ENCODE results near the gene FAM107B.
A peak's percentile ranks its signal among the peaks of the same experiment; 100 is the strongest.

The FAM107B gene

DNA sequence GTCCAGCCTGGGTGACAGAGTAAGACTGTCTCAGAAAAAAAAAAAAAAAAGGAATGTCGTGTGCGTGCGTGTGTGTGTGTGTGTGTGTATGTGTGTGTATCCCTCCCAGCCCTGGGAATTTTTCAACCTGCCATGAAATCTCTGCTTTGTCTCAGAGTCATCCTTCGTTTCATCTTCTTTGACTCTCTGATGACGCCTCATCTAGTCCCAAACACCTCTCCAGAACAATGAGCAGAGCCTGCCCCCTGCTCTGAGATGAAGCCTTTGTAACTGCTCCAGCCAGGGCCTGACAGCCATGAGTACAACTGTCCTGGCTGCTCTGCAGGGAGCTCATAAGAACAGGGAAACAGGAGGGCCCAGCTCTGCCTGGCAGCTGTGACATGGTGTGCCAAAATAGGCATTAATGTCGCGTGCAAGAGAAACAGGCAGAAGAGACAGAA is 149.5 kb downstream of the FAM107B start:
- no peak for DNase-seq (ENCODE audit: low read depth in 3 of 3)

DNA sequence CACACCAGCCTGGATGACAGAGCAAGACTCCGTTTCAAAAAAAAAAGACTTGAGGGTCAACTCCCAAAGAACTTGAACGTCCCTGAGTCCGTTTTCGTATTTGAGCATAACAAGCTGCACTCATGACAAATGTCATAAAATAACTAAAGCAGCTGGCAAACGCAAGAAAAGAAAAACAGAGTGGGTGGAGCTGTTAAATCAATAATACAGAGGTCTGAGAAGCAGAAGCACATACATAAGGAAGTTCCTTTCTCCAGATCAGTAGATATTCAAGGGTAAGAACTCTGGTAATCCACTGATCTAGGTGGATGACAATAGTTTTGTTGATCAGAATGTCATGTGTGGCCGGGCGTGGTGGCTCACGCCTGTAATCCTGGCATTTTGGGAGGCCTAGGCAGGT is 150.1 kb downstream of the FAM107B start:
- no peak for DNase-seq (ENCODE audit: low read depth in 3 of 3)

DNA sequence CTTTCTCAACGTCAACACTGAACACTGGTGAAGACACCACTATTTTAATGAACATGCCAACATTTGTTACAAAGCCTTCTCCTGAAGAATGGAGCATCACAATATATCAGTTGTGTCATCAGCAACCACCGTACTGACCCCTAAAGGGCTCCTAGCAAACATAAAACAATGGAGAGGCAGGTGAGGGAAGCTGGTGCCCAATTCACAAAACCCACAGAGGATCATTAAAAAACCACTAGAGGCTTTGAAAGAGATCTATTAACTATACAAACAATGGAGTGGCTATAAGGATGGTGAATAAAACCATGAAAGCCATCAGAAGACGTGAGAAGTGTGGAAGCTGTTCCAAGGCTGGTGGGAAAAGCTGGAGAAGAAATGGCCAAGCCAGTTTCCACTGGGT is 150.8 kb downstream of the FAM107B start:
- DNase-seq (ENCODE audit: low read depth in 3 of 3), result no peak

DNA sequence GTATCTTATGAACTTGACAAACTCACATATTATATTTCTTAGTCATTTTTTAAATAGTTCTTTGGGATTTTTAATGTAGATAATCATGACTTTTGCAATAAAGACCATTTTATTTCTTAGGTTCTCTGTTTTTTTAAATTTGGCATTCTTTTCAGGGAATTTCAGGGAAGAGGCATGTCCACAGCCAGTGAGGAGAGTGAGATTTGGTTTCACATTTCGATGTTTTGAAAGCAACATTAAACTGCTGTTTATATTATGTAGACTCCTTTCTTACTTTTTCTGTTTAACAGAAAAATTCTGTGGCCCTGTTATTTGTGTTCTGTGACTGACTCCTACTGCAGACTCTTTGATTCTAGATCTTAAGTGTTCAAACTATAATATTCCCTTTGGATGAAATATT is 153.7 kb downstream of the FAM107B start:
- DNase-seq (ENCODE audit: low read depth in 3 of 3), result no peak

DNA sequence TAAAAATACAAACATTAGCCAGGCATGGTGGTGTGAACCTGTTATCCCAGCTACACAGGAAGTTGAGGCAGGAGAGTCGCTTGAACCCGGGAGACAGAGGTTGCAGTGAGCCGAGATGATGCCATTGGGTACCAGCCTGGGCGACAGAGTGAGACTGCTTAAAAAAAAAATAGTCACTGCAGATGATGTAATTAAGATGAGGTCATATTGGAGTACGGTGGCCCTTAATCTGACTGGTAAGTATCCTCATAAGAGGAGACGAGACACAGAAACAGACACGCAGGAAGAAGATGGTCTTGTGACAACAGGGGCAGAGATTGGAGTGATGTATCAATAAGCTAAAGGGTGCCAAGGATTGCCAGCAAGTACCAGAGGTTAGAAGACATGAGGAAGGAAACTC is 156.0 kb downstream of the FAM107B start:
- DNase-seq (ENCODE audit: low read depth in 3 of 3), result no peak

DNA sequence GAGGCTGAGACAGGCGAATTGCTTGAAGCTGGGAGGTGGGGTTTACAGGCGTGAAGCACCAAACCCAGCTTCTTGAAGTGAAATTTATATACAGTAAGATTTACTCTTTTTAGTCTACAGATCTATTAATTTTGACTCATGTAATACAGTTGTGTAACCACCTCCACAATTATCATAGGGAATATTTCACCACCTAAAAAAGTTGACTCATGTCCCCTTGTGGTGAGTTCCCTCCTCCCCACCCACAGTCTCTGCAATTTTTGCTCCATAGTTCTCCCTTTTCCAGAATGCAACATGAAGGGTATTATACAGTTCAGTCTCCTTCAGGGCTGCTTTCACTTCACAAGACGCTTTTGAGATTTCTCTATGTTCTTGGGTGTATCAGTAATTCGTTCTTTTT is 156.8 kb downstream of the FAM107B start:
- DNase-seq (ENCODE audit: low read depth in 3 of 3), result no peak

DNA sequence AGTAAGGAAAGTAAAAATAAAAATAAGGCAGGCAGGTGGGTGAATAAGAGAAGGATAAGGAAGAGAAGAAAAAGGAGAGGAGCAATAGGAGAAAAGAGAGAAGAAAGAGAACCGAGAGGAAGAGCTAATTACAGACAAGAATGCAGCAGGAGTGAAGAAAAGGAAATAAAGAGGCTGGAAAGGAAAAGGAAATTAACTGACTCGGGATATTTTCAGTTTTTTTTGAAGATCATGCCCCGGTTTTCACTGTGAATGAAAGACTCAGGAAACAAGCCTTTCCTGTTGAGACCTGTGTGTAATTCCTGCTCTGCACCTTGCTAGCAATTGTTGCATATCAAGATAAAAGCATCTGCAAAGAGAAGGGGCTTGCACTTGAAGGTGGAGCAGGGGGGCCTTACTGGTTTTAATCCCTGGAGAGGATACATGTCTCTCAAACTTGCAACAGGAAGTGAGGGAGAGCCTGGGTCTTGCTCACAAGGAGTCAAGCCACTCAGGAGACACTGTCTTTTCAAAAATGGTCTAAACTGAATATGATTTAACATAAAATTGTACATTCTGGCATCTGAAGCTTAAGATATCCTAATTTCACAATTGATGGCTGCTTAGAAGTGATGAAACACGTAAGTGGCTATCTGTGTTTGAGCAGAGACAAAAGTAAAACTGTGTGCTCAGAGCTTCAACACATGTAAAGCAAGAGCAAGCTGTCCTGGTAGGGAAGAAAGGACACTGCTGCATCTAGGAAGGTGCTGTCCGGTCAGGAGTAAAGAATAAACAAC is 157.6 kb downstream of the FAM107B start:
- DNase-seq (ENCODE audit: low read depth in 3 of 3), result no peak

DNA sequence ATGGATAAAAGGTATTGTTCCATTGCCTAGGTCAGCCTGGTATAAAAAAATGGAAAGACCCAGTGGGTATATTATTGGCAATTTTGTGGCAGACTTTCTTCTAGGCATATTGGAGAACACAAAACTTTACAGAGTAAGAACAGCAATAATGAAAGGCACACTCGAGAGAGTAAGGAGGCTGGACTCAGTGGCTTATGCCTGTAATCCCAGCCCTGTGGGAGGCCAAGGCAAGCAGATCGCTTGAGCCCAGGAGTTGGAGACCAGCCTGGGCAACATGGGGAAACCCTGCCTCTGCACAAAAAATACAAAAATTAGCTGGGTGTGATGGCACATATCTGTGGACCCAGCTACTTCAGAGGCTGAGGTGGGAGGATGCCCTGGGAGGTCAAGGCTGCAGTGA is 158.2 kb downstream of the FAM107B start:
- no peak for DNase-seq (ENCODE audit: low read depth in 3 of 3)

DNA sequence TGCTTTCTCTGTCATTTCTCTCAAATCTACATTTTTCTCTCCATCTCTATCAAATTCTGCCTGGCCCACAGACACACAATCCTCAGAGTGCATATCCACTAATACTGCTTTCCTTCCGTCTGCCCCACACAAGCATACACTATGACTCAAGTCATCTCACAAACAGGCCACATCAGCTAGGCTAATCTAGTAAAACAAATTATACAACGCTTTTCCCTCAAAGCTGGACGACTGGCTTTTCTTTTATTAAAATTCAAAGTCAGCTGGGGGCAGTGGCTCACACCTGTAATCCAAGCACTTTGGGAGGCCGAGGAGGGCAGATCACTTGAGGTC is 161.1 kb downstream of the FAM107B start:
- DNase-seq (ENCODE audit: low read depth in 3 of 3), result no peak

DNA sequence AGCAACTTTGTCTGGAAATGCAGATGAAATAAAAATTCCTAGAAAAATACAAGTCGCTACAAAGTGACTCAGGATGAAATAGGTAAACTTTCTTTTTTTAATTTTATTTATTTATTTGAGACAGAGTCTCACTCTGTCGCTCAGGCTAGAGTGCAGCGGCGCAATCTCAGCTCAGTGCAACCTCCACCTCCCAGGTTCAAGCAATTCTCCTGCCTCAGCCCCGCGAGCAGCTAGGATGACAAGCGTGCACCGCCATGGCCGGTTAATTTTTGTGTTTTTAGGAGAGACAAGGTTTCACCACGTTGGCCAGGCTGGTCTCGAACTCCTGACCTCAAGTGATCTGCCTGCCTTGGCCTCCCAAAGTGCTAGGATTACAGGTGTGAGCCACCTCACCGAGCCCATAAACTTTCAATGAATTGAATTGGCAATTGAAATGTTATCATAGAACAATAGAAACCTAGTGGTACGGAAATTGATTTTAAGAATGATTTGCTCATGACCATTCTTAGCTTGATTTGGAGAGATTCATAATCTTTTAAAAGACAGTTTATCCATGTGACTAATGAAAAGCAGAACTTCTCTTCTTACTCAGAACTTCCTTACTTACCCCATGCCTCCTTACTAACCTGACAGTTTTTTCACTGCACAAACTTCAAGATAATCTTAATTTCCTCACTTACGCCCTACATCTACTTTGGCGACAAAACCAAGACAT is 161.7 kb downstream of the FAM107B start:
- no peak for DNase-seq (ENCODE audit: low read depth in 3 of 3)

DNA sequence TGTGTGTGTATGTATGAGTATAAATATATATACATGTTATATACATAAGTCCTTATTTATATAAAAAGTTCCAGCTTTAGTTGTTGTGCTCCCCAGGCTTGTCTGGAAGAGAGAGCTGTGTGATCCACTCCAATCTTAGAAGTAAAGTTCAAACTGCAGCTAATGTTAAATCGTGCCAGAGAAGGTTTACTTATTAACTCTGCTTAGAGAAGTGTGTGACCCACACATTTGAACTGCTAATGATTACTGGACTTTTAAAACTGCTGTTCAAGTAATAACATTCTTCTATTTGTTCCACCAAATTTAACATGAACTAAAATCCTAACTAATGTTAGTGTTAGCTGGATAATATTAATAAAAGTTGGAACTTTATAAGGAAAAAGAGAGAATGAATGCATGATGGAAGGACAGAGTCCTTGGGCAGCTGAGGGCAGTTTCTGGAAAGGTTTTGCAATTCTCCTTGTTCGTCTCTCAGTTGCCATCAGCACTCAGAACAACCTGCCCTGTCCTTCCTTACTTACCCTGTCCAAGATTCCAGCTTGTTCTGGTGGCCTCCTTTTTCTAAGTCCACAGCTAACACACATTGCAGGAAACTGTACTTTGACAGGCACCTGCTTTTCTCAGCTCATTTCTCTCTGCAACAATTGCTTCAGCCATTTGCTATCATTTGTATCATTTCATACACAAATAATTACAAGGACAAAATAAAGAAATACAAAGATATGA is 162.6 kb downstream of the FAM107B start:
- DNase-seq (ENCODE audit: low read depth in 3 of 3), result no peak

DNA sequence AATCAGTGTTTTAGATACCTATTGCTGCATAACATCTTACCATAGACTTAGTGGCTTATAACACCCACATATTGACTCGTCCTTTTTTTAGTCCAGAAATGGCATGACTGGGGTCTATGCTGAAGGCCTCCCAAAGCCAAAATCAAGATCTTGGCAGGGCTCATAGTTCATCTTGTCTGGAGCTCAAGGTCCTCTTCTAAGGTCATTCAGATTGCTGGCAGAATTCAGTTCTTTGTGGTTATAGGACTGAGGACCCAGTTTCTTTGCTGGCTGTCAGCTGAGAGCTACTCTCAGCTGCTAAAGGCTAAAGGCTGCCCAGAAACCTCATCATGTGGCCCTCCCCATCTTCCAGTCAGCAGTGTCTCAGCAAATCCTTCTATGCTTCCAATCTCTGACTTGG is 165.5 kb downstream of the FAM107B start:
- DNase-seq (ENCODE audit: low read depth in 3 of 3), result no peak

DNA sequence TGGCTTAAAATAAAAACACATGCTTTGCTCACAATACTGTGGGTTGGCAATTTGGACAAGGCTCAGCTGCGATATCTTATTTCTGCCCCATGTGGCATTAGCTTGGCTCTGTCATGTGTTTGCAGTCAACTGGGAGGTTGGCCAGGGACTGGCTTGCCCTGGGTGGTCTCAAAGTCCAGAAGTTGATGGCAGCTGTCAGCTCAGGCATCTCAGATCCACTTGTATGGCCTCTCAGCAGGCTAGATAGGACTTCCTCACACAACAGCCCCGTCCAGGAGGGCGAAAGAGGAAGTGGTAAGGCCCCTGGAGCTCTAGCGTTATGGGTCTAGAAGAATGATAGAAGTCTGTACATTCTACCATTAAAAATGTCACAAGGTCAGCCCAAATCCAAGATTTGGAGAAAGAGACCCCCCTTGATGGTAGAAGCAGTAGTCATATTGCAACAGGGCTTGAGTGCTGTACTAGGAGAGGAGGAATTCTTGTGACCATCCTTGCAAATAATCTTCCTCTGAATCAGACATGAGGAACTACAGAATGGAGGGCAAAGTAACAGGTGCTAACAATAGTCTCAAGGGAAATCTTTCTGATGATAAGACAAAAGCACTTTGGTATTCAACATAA is 166.2 kb downstream of the FAM107B start:
- no peak for DNase-seq (ENCODE audit: low read depth in 3 of 3)

DNA sequence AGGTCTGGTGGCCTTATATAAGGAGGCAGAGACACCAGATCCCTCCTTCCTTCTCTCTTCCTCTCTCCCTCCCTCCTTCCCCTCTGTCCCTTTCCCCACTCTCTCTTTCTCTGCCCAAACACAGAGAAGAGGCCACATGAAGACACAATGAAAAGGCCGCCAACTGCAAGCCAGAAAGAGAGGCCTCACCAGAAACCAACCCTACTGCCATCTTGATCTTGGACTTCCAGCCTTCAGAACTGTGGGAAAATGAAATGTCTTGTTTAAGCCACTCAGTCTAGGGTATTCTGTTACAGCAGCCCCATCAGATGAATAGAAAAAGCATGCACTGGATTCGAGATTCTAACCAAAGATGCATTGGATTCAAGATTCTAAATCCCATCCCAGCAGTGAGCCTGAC is 168.1 kb downstream of the FAM107B start:
- DNase-seq (ENCODE audit: low read depth in 3 of 3), result no peak

DNA sequence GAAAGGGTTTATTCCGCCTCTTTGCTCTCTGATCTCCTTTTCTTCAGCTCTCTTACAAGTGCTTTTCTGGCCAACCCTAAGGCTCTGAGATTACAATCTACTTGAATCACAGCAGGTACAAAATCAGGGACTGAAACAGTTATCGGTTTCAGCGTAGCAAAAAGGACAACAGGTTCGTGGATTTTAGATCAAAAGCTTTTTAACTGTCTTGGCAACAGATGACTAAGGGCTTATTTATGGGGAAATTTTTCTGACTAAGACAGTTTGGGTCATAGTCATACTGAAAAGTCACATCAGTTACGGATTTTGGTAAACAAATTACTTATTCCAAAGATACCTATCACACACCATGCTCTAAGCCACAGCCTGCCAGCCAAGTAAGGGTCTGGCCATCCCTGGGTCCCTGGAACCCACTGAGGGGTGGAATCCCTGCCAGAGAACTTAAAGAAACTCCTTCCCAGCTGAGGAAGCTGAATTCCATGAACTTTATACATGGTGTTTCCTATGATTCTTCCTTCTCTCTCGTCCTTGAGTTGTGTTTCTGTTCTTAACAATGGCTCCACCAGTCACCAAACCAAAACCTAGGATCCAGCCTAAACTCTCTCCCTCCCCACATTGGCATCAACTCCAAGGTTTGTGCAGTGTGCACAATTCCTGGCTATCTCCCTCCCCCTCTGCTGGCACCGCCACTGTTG is 169.3 kb downstream of the FAM107B start:
- DNase-seq (ENCODE audit: low read depth in 3 of 3), result no peak

DNA sequence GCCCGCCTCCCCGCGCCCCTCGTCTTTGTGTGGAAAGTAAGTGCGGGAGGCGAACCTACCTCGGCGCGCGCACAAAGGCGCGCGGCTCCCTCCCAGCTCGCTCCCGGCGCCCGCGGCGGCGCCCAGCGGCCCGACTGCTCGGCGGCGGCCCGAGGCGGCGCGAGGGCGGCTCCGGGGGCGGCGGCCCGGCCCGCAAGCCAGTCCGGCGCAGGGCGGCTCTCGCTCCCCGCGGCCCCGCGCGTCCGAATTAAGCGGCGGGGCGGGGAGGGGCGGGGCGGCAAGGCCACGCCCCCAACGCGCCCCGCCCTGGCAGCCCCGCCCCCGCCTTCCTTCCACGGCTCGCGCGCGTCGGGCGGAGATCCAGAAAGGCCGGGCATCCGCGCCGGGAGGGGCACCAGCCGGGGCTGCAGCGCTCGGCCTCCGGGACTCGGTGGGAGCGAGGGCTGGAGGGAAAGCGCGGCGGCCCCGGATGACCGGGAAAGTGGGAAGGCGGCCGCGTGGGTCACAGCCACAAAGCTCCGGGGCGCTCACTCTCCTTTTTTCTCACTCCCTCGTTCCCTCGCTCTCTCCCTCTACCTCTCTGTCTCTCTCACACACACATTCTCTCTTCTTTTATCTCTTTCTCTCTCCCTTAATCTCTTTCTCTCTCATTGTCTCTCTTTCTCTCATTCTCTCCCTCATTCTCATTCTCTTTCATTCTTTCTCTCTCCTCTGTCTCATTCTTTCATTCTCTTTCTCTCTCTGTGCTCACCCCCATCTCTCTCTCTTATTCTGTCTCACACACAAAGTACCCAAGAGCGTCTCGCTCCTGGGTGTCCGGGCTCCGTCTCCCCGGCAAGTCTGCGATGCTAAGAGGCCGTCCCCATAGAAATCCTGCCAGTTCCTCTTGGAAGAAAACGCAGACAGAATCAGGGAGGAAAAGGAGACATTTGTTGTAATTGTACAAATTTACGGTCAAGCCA is 170.2 kb downstream of the FAM107B start:
- DNase-seq (ENCODE audit: low read depth in 3 of 3), result peak in 2 of 3 donors; percentile 58 to 78

DNA sequence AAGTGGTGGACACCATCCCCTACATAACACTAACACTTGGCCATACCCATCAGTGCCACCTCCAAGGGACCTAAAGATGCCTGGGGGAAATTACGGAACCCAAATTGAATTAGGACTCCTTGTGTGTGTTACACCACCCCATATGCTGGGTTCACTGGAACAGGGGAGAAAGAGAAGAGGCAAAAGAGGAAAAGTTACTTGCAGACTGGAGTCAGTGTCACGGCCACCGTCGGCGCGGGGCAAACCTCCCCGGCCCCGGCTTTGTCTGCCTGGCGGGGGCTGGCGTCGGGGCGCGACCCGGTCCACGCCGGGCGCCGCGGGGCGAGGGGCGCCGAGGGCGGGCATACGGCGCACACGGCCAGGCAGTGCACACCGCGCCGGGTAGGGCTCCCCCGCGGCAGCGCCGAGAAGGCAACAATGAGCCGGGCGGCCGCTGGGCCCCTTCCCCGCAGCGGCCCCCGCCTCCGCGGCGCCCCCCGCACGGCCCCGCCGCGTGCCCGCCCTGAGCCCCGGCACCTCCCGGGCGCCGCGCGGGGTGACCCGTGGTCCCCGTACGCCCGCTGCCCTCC is 171.1 kb downstream of the FAM107B start:
- DNase-seq (ENCODE audit: low read depth in 3 of 3), result no peak

DNA sequence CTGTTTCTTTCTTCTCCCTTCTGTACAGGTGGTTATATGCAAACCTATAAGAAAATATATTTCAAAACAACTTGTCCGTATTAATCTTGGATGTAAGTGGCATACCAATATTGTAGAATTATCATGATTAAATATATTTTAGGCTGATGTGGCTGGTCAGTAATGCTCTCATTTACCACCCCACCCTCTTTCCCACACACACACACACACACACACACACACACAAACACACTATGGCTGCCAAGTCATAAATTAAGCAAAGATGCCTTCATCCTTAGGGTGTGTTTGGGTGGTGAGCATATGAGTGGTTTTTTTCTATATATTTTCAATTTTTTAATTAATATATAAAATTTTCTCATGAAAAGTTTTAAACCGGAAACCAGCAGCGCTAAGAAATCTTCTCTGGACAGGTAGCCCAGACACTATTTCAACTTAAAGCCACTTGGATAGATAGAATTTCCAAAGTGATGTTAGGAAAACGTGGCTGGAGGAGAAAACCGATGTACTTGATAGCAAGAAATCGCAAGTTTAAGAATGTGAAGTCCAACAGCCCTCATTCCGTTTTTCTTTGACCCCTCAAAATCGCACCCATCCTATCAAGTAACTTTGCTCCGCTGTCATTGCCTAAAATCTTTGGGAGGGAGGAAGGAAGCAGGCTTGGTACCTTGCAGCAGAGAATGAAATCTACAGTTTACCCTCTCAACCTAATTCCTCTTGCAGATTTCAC is 171.7 kb downstream of the FAM107B start:
- no peak for DNase-seq (ENCODE audit: low read depth in 3 of 3)

DNA sequence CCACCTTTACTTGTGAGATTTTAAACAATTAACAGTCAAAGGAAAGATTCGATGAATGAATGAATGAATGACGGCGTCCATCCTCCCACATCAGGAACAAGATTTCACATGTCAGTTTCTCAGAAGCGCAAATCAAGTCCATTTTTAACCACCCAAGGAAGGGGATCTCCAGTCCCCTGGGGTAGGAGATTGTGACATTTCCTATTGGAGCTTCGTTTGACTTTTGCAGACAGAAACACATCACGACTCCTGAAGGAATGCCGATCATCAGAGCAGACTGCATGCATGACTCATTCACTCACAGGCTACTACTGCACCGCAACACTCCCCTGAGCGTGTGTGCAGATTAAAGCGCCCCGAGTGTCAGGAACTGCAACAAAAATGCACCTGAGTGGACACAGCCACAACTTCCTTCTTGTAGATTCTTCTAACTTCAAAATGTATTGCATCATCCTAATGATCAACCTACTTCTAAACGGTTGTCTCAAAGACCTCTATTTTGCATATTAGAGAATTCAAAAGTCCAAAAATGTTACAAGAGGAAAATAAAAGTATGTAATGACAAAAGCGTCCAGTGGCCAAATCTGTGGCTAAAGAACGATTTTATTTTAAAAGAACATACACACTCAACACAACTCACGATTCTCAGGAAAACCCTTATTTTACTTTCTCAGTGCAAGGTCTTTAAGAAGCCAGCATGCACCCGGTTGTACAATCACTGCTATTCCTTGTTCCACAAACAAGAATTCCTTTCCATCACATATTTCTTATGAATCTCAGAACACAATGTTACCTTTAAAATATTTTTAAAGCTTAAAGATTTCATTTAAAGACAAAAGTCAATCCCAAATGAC is 172.6 kb downstream of the FAM107B start:
- no peak for DNase-seq (ENCODE audit: low read depth in 3 of 3)

Measured in stimulated activated CD4-positive, alpha-beta T cell treated with anti-CD3 and anti-CD28 coated beads, TNF-alpha, amount 100 ng/mL, for 48 hours (primary cell).